Hypothalamus (tissue), 51 donors: ENCODE measurements around the gene PTPRN2.
A peak's percentile ranks its signal among the peaks of the same experiment; 100 is the strongest.
"Not testable (repeated sequence)": the region's sequence is repeated elsewhere in the genome, so short reads cannot be mapped to it uniquely, and the experiment has no call there.

Source experiments
- DNase-seq, 51 donors: peaks; one replicate each; lab custom pipeline; 2025; lab: John Stamatoyannopoulos, UW

PTPRN2 gene

DNA sequence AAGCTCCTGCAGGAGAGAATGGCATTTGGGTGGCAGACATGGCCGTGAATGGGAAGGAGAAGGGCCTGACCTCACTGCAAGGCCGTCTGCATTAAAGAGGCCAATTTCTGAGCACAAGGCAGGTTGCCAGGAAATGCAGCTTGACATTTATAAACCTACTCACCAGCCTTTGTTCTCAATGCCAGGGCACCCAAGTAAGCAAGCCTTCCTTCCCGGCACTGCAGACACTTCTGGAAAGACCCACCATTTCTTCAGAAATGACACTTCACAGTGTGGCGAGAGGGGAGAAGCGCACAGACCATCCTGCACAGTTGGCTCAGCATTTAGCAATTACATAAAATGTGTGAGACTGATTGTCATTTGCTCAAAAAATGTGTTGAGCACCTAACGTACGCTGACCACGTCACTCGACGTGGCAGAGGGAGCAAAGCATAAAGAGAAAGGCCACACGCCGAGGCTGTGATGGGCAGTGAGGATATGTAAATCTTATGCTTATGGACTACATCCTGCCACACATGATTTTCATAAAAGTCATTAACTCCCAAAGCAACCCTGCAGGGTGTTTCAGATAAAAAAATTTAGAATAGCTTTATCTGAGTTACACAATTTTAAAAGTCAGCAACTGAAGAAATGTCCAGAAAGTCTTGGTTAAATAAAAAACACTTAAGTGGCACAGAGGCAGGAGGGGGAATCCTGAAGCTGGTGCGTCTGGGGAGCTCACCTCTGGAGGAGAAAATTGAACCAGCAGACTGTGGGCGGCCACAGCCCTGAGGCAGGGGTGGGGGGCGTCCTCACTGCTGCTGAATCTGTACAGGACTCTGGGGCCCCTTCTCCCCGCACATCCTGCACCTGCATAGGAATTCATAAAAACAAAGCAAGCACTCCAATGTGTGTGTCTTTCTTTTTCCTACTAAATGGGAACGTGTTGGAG lies 543.8 kb downstream of the PTPRN2 start:
- DNase-seq, result no peak

DNA sequence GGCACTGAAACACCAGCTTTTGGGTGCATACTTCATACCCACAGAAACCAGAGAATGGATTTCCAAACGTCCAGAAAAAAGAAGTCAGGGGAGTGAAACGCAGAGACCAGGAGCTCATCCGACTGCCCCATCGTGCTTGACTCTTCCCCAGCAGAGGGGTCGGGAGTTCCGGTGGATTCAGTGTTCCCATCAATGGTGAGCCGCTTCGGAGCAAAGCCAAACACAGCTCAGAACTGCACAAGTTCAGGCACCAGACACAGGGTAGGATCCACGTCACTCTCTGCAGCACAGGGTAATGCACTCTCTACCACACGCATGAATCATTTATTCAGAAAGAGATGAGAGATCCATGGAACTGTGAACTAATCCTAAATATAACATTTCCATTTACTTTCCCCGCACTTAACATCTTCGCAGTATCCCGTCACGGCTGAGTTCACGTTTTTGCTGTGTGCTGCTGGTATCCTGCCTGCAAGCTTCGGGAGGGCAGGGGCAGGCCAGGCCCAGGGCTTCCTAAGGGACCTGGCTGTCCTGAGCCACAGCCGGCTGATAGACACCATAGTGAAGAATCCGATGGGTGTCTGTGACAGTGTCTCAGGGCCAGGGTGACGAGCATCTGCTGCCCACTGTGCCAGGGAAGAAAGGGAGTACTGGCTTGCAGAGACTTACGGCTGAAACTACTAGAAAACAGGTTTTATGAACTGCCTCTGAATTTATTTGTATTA lies 545.3 kb downstream of the PTPRN2 start:
- no peak for DNase-seq

DNA sequence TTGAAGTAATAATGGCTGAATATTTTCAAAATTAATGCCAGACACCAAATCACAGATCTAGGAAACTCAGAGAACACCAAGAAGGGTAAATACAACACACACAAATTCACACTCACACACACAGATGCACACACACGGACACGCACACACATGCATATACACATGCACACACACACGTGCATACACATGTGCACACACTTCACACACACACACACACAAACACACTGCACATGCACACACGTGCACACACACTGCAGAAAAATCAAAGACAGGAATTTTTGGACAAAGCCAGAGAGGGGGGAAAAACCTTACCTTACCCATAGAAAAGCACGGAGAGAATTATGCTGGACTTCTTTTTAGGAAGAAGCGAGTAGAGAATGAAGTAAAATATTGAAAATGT lies 547.4 kb downstream of the PTPRN2 start:
- no peak for DNase-seq

DNA sequence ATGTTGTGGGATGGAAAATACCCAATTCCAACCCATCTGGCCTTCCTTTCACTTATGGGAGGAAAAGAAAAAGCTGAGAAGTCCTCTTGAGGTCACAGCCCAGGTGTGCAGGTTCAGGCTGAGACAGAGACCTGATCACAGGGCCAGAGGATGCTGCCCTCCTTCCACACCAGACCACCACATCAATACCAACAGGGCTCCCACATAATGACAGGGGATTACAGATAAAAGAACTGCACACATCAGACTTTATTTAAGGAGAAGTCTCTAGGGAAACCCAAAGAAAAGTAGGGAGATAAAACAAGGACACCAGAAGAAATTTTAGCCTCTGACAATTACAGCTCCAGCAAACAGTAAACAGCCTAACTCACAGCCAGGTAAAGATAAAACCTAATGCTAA lies 548.4 kb downstream of the PTPRN2 start:
- DNase-seq, result no peak

DNA sequence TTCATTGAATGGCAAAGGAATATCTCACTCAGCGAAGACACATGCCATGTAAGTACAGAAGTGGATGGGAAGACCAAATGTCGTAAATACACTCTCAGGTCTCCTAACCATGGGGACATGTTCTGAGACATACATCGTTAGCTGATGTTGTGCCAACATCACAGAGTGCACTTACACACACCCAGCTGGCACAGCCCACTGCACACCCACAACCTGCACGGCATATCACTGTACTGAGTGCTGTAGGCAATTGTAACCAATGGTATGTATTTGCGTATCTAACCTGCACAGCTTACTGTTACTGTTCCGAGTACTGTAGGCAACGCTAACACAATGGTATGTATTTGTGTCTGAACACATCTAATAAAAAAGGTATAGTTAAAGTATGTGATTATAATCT lies 550.4 kb downstream of the PTPRN2 start:
- DNase-seq, result no peak

DNA sequence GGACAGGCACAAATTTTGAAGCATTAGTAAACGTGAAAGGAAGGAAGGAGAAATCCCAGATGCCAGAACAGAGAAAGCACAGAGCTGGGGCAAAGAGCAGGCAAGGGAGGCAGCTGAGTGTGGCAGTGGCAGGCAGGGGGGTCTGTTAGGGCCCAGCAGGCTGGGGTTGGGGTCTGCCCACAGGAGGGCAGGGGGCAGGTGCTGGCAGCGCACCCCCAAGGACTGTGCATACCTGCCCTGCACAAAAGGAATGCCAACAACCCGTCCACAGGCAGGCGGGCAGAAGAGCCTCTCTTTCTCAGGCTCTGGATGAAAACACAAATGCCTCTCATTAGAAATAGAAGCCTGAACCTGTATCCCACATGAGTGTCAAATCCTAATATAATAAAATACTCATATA lies 552.3 kb downstream of the PTPRN2 start:
- DNase-seq, result no peak

DNA sequence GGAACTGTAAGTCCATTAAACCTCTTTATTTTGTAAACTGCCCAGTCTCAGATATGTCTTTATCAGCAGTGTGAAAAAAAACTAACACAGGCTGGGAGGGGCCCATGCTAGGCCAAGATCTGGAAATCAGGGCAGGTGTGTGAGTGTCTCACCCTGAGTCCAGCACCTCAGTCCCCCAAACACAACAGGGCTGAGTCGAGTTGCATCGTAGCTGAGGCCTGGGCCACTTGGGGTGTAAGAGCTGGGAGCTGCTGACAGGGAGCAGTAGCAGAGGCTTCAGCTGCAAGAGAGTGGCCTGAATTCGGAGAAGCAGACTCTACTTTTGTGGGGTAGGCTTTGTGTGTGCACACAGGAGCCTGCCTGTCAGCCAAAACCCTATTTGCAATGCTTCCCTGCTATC lies 553.1 kb downstream of the PTPRN2 start:
- DNase-seq, result no peak

DNA sequence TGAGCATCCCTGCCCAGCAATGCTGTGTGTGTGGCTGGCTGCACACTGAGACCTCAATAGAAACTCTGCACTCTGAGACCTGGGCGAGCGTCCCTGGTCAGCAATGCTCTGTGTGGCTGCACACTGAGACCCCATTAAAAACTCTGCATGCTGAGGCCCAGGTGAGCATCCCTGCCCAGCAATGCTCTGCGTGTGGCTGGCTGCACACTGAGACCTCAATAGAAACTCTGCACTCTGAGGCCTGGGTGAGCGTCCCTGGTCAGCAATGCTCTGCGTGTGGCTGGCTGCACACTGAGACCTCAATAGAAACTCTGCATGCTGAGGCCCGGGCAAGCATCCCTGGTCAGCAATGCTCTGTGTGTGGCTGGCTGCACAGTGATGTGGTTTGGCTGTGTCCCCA lies 553.7 kb downstream of the PTPRN2 start:
- DNase-seq, result not testable (repeated sequence)

DNA sequence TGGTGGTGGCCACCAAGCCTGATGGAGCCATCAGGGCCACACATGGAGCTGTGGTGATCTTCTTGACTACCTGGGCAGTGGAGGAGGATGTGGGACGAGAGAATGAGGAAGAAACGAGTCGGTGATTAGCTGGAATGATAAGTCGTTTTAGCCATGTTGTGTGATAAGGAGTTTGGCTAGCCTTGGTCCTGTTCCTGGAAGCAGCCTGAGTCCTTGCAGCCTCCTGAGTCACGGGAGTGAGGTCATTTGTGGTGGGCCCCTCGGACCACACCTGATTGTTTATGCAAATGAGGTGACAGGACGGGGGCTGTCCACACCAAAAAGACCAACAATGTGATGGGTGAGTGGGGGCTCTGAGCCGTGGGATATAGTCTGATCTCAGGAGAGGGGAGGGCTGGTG lies 554.4 kb downstream of the PTPRN2 start:
- no peak for DNase-seq

DNA sequence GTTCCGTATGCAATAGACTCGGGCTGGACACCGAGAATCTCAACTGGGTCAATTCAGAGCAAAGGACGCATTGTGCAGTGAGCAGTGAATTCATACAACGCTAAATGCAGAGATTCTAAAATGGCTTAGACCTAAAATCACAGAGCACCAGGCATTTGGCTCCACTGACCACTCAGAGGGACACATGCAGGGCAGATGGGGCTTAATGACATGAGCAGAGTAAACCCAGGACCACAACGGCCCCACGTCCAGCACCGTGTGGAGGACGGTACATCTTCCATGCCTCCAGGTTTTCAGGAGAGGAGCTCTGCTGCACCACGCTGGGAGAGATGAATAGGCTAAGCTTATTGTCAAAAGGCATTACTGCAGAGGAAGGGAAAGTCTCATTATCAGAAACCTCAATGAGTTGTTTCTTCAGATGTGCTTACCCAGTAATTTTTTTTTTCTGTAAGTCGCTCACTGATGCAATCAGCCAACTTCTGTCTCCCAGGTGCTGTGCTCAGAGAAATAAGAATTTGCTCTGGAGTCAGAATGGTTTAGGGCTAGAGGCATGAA lies 555.0 kb downstream of the PTPRN2 start:
- no peak for DNase-seq

DNA sequence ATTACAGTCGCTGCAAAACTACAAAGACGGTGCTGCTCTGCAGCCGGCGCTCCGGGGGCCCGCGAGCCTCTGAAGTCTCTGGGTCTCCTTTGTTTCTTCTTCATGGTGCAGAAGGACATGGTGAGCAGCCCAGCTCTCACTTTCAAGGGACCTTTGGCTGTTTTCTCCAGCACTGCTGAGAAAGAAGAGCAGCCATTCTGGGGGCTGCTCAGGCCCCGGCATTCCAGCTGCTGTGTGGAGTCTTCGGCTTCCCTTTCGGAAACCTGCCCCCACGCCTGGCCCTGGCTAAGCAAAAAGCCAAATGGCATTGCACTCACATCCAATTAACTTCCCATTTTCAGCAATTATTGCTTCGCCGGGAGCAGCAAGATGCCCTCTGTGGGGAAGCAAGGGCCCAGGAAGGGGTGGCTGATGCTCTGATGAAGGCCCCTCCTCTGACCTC lies 555.7 kb downstream of the PTPRN2 start:
- DNase-seq, result peak in 1 of 51 donors; percentile 11

DNA sequence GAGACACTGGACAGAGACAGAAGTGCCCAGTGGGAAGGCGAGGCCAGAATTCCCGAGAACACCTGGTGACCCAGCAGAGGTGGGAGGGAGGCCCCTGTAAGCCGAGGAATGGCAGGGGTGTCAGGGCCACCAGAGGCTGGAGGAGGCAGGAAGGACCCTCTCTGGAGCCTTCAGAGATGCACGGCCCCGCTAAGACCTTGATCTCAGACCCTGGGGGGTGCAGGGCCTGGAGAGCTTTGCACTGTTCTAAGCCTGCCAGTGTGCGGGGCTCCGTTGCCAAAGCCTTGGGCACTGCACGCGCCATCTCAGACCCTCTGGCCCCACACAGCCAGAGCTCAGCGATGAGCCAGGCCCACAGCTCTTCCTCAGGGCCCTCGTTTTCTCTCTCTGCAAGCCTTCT lies 557.1 kb downstream of the PTPRN2 start:
- DNase-seq, result no peak

DNA sequence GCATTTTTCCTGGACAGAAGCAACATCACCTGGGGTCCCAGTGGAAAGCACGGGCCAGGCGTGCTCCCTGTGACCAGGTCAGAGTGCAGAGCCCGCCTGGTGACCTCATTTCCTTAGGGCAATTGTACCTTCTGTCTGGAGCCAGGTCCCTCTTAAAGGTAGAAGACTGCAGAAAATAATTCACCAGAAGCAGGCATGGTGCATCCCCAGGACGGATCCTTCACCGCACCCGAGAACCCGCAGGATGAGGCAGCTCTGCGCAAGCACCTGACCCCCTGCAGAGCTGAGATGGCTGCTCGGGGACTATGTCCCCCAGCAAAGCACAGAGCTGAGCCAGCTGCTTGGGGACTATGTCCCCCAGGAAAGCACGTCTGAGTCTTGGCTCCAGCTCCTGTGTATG lies 557.6 kb downstream of the PTPRN2 start:
- DNase-seq, result no peak

DNA sequence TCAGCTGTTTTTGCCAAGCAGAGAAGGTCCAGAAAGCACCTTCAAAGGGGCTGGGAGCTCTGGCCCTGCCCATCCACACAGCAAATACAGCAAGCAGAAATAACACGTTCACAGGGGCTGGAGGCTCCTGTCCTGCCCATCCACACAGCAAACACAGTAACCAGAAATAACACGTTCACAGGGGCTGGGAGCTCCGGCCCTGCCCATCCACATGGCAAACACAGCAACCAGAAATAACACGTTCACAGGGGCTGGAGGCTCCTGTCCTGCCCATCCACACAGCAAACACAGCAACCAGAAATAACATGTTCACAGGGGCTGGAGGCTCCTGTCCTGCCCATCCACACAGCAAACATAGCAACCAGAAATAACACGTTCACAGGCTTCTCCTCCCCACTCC lies 558.1 kb downstream of the PTPRN2 start:
- DNase-seq, result no peak

DNA sequence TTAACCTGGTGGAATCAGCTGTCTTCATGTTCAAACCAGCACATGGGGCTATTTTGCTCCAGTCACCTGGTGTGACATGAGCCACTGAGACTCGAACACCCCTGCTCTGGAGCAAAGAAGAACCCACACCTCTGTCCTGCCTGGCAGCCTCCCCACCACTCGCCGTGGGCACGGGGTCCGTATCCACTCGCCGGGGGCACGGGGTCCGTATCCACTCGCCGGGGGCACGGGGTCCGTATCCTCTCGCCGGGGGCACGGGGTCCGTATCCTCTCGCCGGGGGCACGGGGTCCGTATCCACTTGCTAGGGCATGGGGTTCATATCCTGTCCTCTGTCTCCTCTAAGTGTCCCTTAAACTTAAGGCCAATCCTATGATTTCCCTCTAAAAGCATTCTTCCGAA lies 558.7 kb downstream of the PTPRN2 start:
- DNase-seq, result no peak

DNA sequence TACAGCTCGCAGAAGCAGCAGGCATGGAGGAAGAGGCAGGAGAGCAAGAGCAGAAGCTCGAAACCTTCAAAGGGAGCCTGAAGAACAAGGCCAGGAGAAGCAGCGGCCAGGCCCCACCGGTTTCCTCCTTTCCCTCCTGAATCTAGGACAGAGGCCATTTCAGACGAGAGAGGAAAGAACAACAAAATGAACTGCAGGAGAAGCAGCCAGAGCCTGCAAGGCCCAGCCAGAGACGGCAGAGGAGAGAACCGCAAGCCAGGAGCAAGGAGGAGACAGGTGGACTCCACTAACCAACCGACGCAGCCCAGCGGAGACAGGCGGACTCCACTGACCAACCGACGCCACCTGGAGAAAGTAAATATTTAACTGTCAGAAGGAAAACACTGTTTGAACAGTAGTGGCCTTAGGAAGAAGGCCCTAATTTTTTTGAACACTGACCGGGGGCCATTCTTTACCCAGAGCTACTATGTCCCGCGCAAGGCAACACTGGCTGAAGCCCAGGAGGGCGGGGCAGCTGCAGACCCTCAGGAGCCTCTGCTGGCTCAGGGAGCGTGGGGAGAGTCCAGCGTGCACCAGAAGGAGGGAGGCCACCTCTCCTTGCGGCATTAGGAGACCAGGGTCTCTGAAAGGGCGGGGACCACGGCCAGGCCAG lies 559.2 kb downstream of the PTPRN2 start:
- no peak for DNase-seq

DNA sequence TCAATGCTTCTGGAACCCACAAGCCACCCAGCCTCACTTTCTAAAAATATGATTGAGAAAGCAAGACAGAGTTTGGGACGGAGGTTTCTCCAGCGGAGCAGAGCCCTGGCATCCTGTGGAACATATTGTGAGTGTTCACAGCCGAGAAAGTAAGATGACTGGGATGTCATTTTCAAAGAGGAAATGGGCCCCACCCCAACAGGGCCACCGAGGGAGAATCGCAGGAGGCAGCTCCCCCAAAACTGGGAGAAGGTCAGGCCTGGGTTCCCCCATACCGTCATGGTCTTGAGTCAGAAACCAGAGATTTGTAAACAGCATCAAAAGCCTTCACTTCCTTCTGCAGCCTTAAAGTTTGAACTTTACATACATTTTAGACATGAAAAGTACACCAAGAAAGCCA lies 560.0 kb downstream of the PTPRN2 start:
- no peak for DNase-seq

DNA sequence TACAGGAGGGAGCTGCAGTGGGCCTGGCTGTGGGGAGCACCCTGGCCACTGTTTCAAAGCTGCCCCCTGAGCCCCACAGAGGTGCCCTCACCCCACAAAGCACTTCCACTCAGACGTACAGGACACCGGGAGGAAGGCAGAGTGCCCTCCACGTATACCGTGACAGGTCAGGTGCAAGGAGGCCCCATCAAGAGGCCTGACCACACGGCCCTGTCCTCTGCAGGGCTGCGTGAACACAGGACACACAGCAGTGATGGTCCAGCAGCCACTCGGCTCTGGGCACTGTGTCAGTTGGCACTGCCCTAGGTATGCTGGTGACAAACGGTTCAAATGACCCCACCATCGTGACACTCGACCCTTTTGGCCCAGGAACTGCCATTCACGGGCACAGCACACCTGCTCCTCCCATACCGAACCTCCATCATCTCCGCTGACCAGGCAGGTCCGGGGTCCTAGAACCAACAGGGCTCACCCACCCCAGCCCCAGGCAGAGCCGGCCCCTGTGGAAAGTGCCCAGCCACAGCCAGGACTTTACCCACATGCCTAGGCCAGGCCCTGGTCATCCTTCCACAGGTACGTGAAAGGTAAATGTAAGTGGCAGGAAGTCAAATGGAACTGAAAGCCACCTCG lies 560.9 kb downstream of the PTPRN2 start:
- DNase-seq, result no peak

DNA sequence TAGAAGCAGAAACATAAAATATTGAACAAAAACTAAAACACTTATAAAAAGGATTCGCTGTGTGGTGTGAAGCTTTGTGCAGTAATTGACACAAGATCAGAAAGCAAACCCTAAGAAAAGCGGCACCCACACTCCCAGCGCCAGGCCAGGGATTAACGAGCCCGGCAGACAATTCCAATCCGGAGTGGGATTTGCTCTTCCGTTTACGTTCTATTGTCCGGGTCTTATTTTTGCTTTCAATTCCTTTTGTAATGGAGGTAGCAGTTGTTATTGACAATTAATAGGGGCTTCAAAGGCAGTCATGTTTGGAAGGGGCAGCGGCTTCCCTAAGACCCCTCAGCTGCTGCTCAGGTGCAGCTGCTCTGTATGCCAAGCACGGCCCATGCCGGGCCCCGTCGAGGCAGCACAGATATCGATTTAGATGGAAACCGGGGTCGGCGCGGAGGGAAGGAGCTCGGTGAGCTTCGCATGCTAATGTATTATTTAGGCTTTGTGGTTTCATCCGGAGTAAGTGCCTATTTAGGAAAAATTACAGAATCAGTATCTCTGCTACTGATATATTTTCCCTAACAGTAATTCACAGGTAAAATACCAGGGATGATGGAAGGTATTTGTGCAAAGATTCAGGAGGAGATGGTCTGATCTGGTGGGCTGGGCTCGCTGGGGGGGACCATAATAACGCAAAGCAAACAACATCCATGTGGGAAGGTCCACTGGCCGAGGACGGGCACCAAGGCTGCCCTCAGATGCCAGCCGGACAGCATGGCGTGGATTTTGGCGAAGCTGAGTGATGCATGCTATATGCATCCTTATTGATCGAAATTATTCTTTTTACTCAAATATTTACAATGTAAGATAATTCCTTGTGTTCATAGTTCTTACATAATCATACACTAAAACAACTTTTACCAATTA lies 561.7 kb downstream of the PTPRN2 start:
- no peak for DNase-seq

DNA sequence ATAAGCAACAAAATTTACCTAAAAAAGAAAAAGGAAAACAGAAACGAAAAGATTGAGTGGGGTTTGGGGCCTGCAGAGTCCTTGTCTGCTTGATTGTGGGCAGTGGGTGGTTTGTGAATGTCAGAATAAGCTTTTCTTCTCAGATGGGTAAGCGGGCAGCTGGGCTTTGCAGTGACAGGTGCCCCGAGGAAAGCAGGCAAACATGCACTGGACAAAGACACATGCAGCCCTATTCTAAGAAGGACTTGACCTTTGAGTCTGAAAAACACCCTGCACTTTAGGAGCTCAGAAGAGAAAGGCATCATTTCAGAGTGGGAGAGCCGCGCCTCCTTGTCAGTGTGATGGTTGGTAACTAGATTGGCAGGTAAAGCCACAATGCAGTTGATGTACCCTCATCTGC lies 562.7 kb downstream of the PTPRN2 start:
- DNase-seq, result no peak
